Measurements from ENCODE around the gene KHK.

DNA sequence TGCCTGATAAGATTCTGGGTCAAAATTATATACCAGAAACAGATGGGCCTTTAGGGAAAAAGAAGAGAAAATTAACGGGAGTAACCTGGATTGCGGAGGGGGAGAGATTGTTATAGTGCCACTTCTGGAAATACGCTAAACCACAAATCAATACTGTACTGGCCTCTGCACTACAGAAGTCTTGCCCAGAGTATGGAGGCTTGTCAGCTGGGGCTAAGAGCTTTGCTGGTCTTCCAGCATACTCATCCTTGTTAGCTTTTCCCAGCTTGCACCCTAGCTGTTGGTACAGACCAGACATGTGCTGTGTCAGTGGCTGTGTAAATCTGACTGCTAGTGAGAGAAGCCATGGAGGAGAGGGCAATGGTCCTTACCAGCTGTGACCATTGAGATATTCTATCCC, 26.2 kb upstream of the KHK start:
- TF ChIP-seq, protein P1, sequence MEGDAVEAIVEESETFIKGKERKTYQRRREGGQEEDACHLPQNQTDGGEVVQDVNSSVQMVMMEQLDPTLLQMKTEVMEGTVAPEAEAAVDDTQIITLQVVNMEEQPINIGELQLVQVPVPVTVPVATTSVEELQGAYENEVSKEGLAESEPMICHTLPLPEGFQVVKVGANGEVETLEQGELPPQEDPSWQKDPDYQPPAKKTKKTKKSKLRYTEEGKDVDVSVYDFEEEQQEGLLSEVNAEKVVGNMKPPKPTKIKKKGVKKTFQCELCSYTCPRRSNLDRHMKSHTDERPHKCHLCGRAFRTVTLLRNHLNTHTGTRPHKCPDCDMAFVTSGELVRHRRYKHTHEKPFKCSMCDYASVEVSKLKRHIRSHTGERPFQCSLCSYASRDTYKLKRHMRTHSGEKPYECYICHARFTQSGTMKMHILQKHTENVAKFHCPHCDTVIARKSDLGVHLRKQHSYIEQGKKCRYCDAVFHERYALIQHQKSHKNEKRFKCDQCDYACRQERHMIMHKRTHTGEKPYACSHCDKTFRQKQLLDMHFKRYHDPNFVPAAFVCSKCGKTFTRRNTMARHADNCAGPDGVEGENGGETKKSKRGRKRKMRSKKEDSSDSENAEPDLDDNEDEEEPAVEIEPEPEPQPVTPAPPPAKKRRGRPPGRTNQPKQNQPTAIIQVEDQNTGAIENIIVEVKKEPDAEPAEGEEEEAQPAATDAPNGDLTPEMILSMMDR (IDR thresholded peaks at IDR 0.05; ENCODE audit: low read depth, low read length) = no peak
- TF ChIP-seq EZH2phosphoT487 (IDR thresholded peaks at IDR 0.05; ENCODE audit: low read depth) = no peak
